ENCODE results near the gene ADGRL3.
"Not testable (repeated sequence)": the region's sequence is repeated elsewhere in the genome, so short reads cannot be mapped to it uniquely, and the experiment has no call there.

Gene ADGRL3

DNA sequence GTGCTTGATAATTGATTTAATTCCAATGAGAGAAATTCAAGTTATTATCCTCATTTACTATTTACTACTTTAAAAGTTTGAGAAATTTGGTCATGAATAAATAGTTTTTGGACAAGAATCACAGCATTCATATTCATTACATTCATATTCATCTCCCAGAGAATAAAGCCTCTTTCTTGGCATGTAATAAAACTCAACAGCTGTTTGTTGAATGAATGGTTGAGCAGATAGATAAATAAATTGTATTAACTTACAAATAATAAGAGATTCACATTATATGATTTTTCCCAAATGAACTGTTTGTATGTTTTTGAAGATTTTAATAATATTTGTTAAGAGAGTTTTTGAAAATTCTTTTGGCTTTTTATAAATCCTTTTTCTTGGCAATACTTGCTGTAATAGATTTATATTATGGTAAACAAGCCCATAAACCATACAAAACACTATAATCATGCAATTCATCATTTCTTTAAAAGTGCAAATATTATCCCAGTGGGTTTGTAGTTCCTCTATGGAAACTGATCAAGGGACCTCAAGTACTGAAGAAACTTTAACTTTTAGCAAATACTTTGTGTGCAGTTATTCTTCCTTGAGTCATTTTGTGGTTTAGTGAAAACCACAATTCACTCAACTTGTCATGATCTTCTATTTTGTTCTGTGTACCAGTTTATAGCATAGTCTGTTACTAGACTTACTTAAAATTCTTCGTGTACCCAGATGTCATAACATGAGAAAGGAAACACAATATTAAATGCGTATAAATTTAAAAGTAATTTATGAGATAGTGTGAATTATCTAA lies 371.8 kb downstream of the ADGRL3 start:
- peak; percentile 31 for DNase-seq

DNA sequence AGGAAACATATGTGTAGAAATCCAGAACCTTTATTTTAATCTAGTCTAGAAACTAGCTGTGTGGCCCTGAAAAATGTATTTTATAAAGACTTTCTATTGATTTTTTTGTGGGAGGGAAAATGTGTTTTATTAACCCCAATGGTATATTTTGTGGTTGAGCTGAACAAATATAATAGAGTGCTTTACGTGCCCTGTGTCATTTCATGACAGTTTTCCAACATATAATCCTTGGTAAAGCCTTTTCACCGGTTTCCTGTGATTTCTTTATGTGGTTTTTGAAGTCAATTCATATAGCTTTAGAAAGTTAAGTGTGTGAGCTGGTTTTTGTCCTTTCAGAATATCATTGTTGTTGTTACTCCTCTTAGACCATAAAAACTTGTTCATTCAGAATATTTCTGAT lies 375.7 kb downstream of the ADGRL3 start:
- DNase-seq, result no peak

DNA sequence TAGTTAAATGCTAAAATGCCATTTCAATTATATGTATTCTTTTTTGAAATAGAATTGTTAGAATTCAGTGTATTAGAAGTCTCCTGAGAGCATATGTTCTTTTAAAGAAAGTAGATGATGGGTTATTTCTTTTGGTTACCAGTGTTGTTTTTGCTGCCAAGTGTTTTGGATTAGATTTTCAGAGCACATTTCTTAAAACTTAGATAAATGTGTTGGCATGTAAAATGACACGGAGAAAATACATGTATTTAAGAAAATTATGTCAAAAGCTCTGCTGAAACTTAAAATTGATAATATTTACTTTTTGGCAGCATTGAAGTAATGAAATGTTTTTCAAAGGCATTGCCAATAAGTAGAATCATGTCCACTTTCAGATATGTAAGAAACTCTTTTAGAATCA lies 379.7 kb downstream of the ADGRL3 start:
- no peak for DNase-seq

DNA sequence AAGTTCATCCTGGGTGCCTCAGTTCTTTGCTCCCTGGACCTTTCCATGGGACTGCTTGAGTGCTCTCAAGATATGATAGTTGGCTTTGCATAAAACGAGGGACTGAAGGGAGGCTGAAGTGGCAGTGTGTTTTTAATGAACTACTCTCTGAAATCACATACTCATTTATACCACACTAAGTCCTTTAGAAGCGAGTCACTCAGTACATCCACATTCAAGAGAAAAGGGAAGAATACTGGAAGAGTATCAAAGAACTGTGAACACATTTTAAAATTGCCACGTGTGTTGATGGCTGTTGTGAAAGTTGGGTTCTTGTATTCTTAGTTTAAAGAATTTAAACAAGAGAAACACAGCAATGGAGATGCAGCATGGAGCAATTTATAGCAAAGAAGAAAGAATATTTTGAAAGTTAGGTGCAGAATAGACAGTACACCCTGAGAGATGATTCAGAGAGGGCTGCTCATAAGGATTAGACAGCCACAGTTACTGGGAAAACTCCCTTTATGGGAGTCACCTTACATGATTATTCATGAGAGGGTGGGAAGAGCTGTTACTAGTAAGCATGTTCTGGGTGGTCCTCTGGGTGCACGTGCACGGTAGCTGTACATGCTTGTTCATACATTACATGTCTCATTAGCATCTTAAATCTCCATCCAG lies 380.7 kb downstream of the ADGRL3 start:
- DNase-seq, result no peak

DNA sequence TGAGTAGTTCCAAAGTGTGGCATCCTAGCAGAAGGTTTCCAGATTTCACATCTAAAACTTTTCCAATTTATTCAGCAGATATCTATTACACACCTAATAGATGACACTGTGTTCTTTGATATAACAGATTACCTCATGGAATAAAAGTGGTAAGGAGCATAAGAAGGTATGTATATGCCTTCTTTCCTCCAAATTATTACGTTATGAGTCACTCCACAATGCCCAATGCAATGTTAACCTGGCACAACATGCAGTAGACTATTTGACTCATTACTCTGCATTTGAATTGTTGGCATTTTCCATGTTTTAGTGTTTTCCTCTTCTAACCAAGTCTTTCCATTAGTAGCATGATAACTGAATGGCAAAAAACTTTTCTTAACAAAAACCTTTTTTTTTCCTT lies 383.6 kb downstream of the ADGRL3 start:
- DNase-seq, result no peak

DNA sequence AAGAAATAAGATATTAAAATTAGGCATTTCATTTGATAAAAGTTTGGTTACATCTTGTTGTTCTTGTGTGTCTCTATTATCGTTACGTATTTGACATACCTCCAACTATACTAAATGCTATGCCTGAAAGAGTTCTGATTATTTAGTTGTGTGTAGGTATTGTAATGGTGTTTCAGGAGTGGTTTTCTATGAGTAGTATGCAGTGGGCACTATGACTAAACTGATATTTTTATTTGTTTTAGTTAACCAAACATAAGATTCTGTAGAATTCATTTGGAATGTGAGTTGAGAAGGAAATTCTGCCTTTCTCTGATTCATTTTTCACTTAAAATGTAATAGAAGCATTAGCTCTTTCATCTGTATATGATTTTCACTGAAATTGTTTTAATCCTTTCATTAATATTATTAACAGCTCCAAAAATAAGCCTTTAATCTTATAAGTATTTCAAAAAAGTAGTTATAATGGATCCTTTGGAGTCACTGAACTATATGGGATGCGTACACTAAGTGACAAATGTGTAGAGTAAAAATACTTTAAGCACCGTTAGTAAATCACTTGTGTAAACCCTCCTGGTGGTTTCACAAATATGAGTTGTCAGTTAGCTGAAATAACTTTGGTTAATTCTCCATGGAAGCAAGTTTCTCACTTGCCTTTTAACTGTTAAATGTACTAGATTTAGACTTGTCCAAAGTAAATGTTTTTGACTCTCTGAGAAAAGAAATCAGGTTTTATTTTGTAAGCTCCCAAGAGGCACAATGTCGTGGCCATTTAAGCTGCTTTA lies 388.7 kb downstream of the ADGRL3 start:
- no peak for DNase-seq

DNA sequence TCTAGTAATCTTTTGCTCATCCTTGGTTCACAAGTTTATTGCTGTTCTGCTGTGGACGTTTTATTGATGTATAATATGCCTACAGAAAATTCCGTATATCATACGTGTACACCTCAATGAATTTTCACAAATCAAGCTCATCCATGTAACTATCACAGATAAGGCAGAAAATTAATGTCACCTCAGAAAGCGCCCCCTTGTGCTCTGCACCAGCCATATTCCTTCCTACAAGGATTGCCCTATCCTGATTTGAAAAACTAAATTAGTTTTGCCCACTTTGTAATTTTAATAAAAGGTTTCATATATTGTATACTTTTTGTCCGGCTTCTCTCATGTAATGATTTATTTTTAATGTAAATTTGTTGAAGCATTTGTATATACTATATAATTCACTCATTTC lies 390.8 kb downstream of the ADGRL3 start:
- no peak for DNase-seq

DNA sequence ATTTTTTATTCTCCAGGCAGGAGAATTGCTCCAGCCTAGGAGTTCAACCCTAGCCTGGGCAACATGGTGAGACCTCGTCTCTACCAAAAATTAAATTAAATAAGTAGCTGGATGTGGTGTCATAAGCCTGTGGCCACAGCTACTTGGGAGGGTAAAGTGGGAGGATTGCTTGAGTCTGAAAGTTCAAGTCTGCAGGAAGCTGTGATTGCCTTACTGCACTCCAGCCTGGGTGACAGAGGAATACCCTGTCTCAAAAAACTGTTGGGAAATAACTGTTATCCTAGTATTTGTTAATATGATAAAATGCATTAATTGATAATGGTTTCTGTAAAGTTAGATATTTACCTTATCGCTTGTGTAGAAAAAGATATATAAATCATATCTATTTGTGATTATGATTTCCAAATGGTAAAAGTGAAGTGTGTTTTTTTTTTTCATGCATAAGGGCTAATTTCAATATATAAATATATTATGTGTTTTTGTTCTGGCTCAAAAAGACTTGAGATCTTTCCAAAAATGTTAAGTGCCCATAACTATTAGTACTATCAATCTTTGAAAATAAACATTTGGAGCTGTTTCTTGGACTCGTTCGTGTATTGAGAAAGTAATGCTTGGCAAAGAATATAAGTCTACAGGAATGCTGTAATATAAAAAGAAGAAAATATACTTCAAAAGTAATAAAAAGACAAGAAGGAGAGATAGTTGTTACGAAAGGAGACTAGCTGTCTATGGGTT lies 396.6 kb downstream of the ADGRL3 start:
- no peak for DNase-seq

DNA sequence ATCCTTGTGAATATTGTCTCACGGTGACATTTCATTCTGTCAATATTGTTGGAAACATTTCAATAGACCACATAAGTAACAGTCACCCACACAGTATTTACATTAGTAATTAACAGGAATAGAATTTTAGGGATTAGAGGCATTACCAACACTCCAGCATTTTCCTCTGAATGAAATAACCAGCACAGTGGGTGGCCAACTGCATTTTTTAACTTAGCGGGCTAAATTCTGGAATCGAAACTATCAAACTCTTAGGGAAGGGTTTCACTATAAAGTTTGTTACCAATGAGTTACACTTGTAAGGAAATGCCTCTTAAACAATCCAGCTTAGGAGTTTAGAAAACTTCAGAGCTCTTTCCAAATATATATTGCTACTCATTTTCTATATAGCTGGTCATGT lies 403.0 kb downstream of the ADGRL3 start:
- no peak for DNase-seq

DNA sequence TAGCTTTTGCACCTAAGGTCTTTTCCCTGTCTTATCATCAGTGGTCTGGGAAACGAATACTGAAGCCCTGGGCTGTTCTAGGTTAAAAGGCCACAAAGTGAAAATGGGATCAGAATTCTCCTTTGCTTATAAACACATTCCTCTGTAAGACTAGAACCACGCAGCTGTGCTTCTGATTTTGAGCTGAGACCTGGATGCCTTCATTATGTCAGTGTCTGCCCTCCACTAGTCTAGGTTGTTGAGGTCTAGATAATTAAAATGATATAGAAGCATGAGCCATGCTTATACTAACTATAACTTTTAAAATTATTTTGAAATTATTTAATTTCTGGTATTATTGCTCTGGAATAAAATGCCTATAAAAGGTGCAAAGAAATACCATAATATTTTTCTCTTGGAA lies 403.9 kb downstream of the ADGRL3 start:
- DNase-seq, result no peak

DNA sequence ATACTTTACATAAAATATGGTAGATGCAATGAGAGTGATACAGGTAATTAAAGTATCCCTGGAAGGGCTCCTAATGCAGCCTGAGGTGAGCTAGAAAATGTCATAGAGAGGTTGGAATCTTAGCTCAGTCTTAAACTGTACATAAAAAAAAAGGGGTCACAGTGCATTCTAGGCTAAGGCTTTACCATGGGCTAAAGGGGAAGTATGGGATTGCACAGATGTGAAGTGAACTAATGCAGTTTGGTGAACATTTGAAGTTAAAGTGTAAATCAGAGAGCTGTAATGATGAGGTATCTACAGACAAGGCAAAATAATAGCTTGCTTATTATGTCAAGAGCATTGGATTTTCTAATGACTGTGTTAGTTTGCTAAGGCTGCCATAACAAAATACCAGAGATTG lies 405.9 kb downstream of the ADGRL3 start:
- no peak for DNase-seq

DNA sequence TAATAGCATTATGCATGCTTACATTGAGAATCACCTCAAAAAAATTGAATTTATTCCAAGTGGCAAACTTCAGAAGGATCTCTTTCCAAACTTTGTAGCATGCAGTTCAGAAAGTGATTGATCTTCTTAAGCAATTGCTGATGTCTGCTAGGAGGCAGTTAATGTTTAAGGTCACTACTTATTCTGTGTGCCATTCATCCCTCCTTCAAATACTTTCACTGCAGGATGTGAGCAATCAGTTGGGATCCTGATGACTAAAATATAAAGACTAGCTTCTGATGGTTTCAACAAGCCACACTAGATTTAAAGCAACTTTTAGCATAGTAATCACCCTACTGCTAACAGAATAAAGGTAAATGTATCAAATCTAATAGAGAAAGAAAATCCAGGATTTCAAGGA lies 414.1 kb downstream of the ADGRL3 start:
- DNase-seq, result no peak

DNA sequence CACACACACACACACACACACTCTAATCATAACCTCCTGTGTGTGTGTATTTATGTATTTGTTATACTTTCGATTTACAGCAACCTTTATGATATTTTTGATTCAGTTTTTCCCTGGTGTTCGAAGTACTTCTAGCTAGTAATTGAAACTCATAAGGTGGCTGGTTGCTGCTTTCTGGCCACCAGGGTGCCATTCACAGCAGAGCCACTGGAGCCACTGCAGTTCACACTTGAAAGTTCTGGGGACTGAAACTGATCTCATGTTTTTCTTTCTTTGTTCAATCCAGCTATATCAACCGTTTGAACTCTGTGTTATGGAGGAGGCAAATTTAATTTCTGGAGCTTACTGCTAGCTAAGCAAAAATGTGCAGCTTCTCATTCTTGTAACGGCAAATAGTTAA lies 419.4 kb downstream of the ADGRL3 start:
- DNase-seq, result no peak

DNA sequence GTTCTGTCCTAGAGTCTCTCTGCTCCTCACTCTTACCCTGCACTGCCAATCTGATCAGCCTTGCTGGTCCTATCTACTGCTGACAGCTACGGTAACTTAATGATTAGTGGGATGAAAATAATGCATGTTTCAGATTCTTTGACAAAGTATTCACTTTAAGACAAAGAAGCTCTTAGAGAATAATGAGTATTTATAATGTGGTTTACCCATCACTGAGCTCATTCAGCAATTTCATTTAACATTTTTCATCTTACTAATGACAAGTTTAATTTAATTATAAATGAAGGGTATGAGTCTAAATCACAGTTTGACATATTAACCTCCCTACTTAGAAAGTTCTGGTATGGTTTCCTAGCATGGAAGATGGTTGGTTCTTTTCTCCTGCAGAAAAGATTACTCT lies 428.2 kb downstream of the ADGRL3 start:
- no peak for DNase-seq

DNA sequence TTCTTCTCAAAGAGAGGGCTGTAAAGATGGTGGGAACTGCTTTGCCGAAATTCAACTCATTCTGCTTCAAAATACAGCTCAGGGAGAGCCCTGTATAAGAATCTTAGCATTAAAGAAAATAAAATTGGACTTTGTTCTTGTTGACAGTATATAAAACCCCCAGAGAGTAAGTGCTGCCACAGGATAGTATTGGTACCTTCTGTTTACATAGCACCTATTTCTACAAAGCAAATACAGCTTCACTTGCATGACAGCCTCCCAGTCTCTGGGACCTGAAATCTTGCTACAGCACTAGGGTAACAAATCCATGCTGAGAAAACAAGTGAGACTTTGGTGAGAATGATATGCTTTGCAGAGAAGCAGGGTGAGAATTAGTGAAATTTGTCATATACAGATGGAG lies 428.6 kb downstream of the ADGRL3 start:
- no peak for DNase-seq

DNA sequence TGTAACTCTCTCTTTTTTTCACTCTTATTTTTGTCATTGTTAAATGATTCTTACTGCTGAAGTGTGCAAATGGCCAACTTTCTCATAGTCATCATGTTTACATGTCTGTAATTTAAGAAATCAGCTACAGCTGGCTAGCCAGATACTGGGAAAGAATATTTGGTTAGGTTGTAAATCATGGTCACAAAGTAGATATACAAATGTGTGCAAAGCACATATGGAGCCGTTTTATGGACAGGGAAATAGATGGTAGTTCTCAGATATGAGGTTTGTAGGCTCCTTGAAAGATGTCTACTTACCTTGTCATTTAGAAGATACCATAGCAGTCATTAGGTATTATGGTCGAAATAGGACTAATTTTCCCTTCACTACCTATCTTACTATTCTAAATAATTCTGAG lies 430.4 kb downstream of the ADGRL3 start:
- no peak for DNase-seq

DNA sequence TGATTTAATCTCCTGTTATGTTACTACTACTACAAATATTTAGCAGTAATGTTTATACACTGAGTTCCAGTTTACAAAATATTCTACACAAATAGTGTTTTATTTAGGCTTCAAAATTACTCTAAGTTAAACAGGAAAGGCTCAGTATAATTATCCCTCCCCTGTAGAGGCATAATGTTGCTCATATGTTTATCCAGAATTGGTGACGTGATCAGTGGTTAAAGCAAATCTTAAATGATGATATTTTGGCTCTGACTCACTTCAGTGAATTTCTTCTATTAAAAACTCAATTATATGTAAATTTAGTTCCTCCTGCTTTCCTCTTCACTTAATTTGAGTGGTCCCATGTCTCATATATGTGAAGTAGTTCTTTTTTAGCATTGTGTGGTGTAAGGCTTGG lies 438.5 kb downstream of the ADGRL3 start:
- no peak for DNase-seq

DNA sequence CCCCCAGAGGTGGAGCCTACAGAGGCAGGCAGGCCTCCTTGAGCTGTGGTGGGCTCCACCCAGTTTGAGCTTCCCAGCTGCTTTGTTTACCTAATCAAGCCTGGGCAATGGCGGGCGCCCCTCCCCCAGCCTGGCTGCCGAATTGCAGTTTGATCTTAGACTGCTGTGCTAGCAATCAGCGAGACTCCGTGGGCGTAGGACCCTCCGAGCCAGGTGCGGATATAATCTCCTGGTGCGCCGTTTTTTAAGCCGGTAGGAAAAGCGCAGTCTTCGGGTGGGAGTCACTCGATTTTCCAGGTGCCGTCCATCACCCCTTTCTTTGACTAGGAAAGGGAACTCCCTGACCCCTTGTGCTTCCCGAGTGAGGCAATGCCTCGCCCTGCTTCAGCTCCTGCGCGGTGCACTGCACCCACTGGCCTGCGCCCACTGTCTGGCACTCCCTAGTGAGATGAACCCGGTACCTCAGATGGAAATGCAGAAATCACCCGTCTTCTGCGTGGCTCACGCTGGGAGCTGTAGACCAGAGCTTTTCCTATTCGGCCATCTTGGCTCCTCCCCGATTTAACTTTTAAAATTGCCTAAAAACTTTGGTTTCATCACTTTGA lies 446.7 kb downstream of the ADGRL3 start:
- DNase-seq, result not testable (repeated sequence)

DNA sequence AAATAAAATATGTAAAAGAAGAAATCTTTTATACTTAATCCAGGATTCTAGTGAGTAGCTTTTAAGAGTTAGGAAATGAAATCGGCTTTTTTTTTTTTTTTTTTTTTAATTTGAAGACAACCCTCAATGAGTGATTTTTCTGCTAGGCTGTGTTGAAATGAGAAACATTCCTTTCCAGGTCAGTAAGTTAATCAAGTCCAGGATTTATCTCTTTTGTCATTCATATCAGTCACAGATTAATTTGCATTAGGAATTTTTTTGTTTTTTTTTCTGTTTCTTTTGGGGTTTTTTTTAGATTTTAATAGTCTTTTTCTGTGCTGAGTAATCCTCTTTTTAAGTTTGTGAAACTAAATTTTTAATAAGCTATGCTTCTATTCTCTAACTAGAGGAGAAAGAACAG lies 448.1 kb downstream of the ADGRL3 start:
- no peak for DNase-seq

DNA sequence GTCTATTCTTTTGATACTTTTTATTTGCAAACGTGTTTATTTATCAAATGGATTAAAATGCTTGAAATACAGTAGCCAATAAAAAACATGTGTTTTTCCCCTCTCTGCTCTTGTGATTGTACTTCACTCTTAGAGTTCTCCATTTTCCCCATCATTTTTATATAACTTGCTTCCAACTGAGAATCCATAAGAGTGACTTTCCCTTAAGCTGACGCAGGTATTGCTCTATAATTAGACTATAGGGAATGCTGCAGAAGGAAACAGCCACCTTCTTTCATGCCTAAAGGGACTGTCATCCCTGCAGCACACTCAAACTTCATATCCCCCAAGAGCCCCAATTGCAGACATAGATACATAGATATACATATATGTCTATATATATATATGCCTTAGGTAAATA lies 456.9 kb downstream of the ADGRL3 start:
- no peak for DNase-seq

DNA sequence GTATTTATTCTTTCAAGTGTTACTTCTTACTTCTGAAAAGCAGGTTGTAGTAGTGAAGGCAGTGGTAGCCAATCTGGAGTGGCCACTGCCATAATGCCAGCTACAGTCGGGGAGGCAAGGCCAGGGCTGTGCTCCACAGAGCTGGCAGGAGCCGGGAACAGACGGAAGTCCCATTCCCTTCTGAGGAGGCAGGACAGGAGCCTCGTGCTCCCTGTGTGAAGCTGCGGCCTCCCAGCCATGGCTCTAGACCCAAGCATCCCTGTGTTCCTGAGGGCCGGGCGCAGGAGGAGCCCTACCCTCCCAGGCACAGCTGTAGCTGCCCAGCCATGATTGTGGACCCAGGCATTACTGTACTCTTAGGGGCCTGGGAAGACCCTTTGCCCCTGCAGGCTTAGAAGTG lies 461.8 kb downstream of the ADGRL3 start:
- no peak for DNase-seq

DNA sequence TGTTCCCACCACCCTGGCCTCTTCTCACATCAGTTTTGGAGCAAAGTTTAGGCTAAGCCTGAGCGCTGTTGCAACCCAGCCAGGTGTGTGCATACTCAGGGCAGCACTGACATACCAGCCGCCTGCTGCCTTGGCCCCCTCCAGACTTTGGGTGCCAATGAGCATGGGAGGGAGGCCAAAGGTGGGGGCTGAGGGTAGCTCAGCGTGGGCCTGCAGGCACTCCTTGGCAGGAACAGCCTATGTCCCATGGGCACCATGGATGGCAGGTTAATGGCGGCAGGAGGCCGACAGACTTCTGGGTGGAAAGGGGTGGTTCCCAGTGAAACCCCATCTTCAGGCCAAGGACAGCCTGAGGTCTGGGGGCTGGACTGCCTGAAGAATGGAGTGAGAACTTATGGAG lies 462.2 kb downstream of the ADGRL3 start:
- DNase-seq, result no peak

DNA sequence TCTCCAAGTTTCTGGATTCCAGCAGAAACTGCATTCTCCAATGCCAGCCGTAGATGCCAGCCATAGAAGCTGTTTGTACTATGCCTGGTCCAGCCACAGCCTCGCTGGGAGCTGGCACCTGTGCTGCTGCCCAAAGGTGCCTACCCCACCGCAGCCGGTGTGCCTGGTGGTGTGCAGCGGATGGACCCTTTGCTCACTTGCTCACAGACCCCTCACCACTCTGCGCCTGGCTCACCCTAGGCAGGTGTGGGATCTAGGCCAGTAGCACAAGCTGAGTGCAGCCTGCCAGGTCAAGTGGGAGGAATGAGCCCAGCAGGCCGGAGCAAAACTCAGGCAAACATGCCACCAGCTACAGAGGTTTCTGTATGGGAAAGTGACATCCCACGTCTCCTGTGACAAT lies 463.2 kb downstream of the ADGRL3 start:
- DNase-seq, result no peak

Measured in NCI-H446 treated with DMSO at 0.1 percent for 48 hours (cell line).